Smooth muscle cell (in vitro differentiated cells): ENCODE data around the gene PLEKHN1. TPM values are rescaled to one million over a fixed set of nuclear protein-coding genes. Genes with fewer than 3 reads are reported as not detected.
A peak's percentile ranks its signal among the peaks of the same experiment; 100 is the strongest.

ENCODE experiments used
- DNase-seq: peaks from one replicate; lab custom pipeline; 2025; ENCODE audit not compliant: unreplicated experiment; lab: John Stamatoyannopoulos, UW
- H2AFZ ChIP-seq: fragments of 200-600 bp; sonication (generic); 2 replicates; pipeline ENCODE4 v1.6.0; 2016; ENCODE audit warnings: antibody characterized with exemption, low read depth, mild to moderate bottlenecking
- H3F3A ChIP-seq: fragments of 200-600 bp; sonication (generic); 2 replicates; pipeline ENCODE4 v1.6.0; 2017; ENCODE audit warnings: antibody characterized with exemption, low read depth
- H3K27ac ChIP-seq: fragments of 200-600 bp; sonication (generic); 2 replicates; pipeline ENCODE4 v1.5.1; 2016; ENCODE audit warnings: low read depth, mild to moderate bottlenecking
- H3K27me3 ChIP-seq: fragments of 200-600 bp; sonication (generic); 2 replicates; pipeline ENCODE4 v1.6.1; 2016; ENCODE audit warnings: low read depth, mild to moderate bottlenecking
- H3K36me3 ChIP-seq: fragments of 200-600 bp; sonication (generic); 2 replicates; pipeline ENCODE4 v1.5.1; 2016; ENCODE audit warnings: low read depth
- H3K4me1 ChIP-seq: fragments of 200-600 bp; sonication (generic); 2 replicates; pipeline ENCODE4 v1.5.1; 2016; ENCODE audit warnings: low read depth
- H3K4me2 ChIP-seq: fragments of 200-600 bp; sonication (generic); 2 replicates; pipeline ENCODE4 v1.6.0; 2016; ENCODE audit warnings: mild to moderate bottlenecking
- H3K4me3 ChIP-seq: fragments of 200-600 bp; sonication (generic); 2 replicates; pipeline ENCODE4 v1.5.1; 2016; ENCODE audit warnings: mild to moderate bottlenecking
- H3K79me2 ChIP-seq: fragments of 200-600 bp; sonication (generic); 2 replicates; pipeline ENCODE4 v1.6.0; 2016; ENCODE audit warnings: low read depth, mild to moderate bottlenecking
- H3K9ac ChIP-seq: fragments of 200-600 bp; sonication (generic); 2 replicates; pipeline ENCODE4 v1.6.0; 2016; ENCODE audit warnings: low read depth
- H3K9me3 ChIP-seq: fragments of 200-600 bp; sonication (generic); replicated peaks from 2 replicates; pipeline ENCODE4 v1.5.1; 2016; ENCODE audit warnings: low read depth
- H4K20me1 ChIP-seq: fragments of 200-600 bp; sonication (generic); 2 replicates; pipeline ENCODE4 v1.6.0; 2016; ENCODE audit warnings: low read depth
- WGBS: methylation state at CpG from one replicate; pipeline ENCODE4 v1.1.7; 2016; ENCODE audit warnings: low lambda C conversion rate; 5-methylcytosine and 5-hydroxymethylcytosine counted together
- polyA plus RNA-seq: library from polyadenylated mRNA; unstranded; fragments of >200 nt; fragmentation: Nextera tagmentation; extraction: Ambion mirVana; gene quantifications from 2 replicates; pipeline ENCODE4 v1.2.1, GENCODE V29; 2016
- total RNA-seq: library from RNA; depleted of rRNA; stranded (reverse); fragments of >200 nt; gene quantifications from 2 replicates; pipeline ENCODE4 v1.2.3, GENCODE V29; 2014
- TF ChIP-seq, protein P1 (sequence below): fragments of 200-600 bp; sonication (generic); IDR thresholded peaks from 2 replicates; pipeline ENCODE4 v1.5.1; 2017; ENCODE audit warnings: borderline replicate concordance, mild to moderate bottlenecking, antibody characterized with exemption; ENCODE audit not compliant: insufficient read depth, poor library complexity, severe bottlenecking

The PLEKHN1 gene
- total and polyA plus RNA-seq, 2 experiments from 2014 or later = 2.6 to 5.2 TPM

DNA sequence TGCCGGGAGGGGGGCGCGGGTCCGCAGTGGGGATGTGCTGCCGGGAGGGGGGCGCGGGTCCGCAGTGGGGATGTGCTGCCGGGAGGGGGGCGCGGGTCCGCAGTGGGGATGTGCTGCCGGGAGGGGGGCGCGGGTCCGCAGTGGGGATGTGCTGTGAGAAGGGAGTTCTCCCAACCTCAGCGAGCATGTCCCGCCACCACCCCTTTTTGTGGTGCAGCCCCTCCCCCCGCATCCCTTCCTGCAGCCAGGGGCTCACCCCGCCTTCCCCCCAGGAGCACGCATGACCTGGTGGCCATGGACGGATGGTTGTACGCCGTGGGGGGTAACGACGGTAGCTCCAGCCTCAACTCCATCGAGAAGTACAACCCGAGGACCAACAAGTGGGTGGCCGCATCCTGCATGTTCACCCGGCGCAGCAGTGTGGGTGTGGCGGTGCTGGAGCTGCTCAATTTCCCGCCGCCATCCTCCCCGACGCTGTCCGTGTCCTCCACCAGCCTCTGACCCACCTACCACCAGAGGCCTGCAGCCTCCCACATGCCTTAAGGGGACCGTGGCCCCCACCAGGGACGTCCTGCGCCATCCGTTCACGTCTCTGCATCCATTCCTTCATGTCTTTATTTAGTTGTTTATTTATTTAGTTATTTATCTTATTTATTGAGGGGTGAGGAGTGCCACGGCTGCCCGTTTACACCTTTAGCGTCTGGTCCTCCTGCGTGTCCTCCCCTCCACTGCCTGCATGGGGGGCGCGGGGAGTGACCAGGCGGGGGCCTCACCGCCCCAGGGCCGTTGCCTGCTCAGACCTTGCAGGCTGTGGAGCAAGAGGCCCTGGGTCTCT, 1.4 kb upstream of the PLEKHN1 start:
- H2AFZ ChIP-seq = no peak overlapping the region
- WGBS = 96% methylated on average over 30 of the region's 51 CpGs
- H3K9ac ChIP-seq = no peak overlapping the region

DNA sequence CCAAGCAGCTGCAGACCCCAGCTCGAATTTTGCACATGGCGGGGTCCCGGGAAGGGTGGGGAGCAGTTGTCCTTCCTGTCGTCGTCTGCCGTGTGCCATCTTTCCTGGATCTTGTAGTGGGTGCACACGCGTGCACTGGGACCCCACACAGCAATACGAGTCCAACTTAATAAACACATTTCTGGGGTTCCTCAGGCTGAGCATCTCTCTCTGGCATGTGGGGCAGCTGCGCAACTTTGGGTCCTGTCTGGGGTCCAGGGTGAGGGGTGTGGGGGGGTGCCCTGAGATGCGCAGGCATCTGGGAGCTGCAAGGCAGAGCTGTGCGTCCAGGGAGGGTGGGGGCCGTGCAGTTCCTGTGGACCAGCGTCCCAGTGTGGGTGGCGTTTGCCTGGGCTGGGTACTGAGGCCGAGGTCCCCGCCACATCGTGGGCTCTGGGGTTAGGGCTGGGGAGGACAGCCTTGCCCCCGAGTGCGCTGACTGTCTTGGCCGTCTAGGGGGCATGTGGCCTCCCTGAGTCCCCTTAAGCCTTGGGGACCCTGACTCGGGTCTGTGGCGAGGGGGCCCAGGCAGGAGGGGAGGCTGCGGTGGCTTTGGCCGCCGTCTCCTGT, 652 bp upstream of the PLEKHN1 start:
- DNase-seq = no peak
- TF ChIP-seq, protein P1, sequence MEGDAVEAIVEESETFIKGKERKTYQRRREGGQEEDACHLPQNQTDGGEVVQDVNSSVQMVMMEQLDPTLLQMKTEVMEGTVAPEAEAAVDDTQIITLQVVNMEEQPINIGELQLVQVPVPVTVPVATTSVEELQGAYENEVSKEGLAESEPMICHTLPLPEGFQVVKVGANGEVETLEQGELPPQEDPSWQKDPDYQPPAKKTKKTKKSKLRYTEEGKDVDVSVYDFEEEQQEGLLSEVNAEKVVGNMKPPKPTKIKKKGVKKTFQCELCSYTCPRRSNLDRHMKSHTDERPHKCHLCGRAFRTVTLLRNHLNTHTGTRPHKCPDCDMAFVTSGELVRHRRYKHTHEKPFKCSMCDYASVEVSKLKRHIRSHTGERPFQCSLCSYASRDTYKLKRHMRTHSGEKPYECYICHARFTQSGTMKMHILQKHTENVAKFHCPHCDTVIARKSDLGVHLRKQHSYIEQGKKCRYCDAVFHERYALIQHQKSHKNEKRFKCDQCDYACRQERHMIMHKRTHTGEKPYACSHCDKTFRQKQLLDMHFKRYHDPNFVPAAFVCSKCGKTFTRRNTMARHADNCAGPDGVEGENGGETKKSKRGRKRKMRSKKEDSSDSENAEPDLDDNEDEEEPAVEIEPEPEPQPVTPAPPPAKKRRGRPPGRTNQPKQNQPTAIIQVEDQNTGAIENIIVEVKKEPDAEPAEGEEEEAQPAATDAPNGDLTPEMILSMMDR = no peak
- H4K20me1 ChIP-seq = no peaks in the 10 kb centered on the region
- H3K4me1 ChIP-seq = peaks cover 7% of the 10 kb centered on the region
- 81% methylated on average over 18 of the region's 26 CpGs for WGBS
- H3K9me3 ChIP-seq = no peaks in the 10 kb centered on the region
- no peaks in the 10 kb centered on the region for H3K79me2 ChIP-seq
- no peaks in the 10 kb centered on the region for H3K36me3 ChIP-seq
- peak overlapping the region; percentile 93 for H3K27ac ChIP-seq
- no peak overlapping the region for H2AFZ ChIP-seq
- H3K4me2 ChIP-seq = peak overlapping the region; percentile 85
- peak overlapping the region; percentile 88 for H3K9ac ChIP-seq
- H3F3A ChIP-seq = no peaks in the 10 kb centered on the region
- H3K27me3 ChIP-seq = peaks cover 6% of the 10 kb centered on the region
- peak overlapping the region; percentile 60 for H3K4me3 ChIP-seq

More for the DNA sequence above, 1.4 kb upstream of the PLEKHN1 start:
- no peak overlapping the region for H3K4me2 ChIP-seq
- no peak overlapping the region for H3K27ac ChIP-seq
- TF ChIP-seq, protein P1 = no peak
- H3K4me1 ChIP-seq = peaks cover 7% of the 10 kb centered on the region
- H3K4me3 ChIP-seq = no peak overlapping the region
- no peak for DNase-seq
- H3K9me3 ChIP-seq = no peaks in the 10 kb centered on the region
- H3K36me3 ChIP-seq = no peaks in the 10 kb centered on the region
- no peaks in the 10 kb centered on the region for H3K27me3 ChIP-seq
- no peaks in the 10 kb centered on the region for H3K79me2 ChIP-seq
- no peaks in the 10 kb centered on the region for H3F3A ChIP-seq
- no peaks in the 10 kb centered on the region for H4K20me1 ChIP-seq

DNA sequence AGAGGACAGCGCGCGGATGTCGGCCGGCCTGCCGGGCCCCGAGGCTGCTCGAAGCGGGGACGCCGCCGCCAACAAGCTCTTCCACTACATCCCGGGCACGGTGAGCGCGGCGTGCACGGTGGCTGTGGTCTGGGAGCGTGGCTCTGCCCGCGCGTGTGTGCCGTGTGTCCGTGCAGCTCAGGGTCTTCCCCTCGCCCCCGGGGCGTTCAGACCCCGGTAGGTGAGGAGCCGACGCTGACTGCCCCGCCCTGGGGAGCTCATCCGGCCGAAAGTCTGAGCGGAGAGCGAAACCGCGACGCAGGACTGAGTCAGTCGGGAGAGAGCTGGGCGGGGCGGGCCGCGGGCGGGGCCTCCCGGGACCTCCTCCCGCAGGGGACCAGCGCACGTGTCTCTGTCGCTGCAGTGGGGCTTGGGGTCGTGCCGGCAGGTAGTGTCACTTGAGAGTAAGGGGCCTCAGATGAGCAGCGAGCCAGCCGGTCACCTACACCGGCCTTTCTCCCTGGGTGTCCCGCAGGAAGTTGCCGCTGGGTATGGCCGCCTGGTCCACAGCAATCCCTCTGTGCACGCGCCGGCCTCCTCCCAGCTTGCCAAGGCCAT, 520 bp downstream of the PLEKHN1 start:
- Histone ChIP-seq H3K9ac (peak overlapping the region; percentile 88), H3K4me1 (peaks cover 7% of the 10 kb centered on the region), H3K4me2 (peak overlapping the region; percentile 85), H2AFZ (peak overlapping the region; percentile 84), H3K36me3 (no peaks in the 10 kb centered on the region), H3K79me2 (no peaks in the 10 kb centered on the region), H3K27me3 (peaks cover 9% of the 10 kb centered on the region), H4K20me1 (no peaks in the 10 kb centered on the region), H3K9me3 (no peaks in the 10 kb centered on the region), H3K27ac (peak overlapping the region; percentile 93), H3K4me3 (peak overlapping the region; percentile 60), H3F3A (no peaks in the 10 kb centered on the region)
- TF ChIP-seq, protein P1 = no peak
- DNase-seq = peak; percentile 63
- 4% methylated on average over 51 of the region's 60 CpGs for WGBS
